A549 (cell line): ENCODE measurements around the gene UBB. TPM values are rescaled to one million over a fixed set of nuclear protein-coding genes. Genes with fewer than 3 reads are reported as not detected.

ENCODE experiments used
- ATAC-seq, 2 experiments: fragments of 200-7000 bp in 1 of 2; fragments of >200 bp in 1 of 2; cut with Nextera tagmentation in 1 of 2; cut with Tn5 transposase in 1 of 2; 3 replicates each; pipeline versions ENCODE4 v1.8.0 to v1.9.1; 2018 to 2020; ENCODE audit warnings: mild to moderate bottlenecking in 1 of 2, moderate library complexity in 1 of 2
- CTCF ChIA-PET: fragments of 300-600 bp; sonication (Branson Sonifier 250); formaldehyde crosslinking; extraction: SDS; loops from one replicate; lab custom pipeline; 2021; ENCODE audit warnings: antibody characterized with exemption, inconsistent platforms; lab: Yijun Ruan, JAX
- POLR2A ChIA-PET: fragments of 350-600 bp; formaldehyde crosslinking; extraction: SDS; loops from one replicate; lab custom pipeline; 2021; ENCODE audit warnings: antibody characterized with exemption, inconsistent platforms; lab: Yijun Ruan, JAX
- DNase-seq, 2 experiments: peaks; one replicate each; pipeline versions ENCODE4 v3.0.0 to v3.0.0-alpha.2; 2011 to 2016; ENCODE audit warnings: low read depth in 1 of 2, low spot score in 1 of 2
- FAIRE-seq: peaks from 2 replicates; lab custom pipeline; 2011; peaks lifted over from hg19 to GRCh38; lab: Jason Lieb, UNC
- H3K27ac ChIP-seq, 2 experiments: fragments of >200 bp; sonication (Bioruptor Twin); formaldehyde crosslinking; 3 replicates each; pipeline ENCODE4 v1.5.1; 2016 to 2017
- H3K4me1 ChIP-seq: fragments of >200 bp; sonication (Bioruptor Twin); formaldehyde crosslinking; 3 replicates; pipeline ENCODE4 v1.6.1; 2016
- H3K4me2 ChIP-seq: fragments of >200 bp; sonication (Bioruptor Twin); formaldehyde crosslinking; 3 replicates; pipeline ENCODE4 v1.6.1; 2016
- H3K4me3 ChIP-seq: fragments of >200 bp; sonication (Bioruptor Twin); formaldehyde crosslinking; 3 replicates; pipeline ENCODE4 v1.5.1; 2016
- H3K9me3 ChIP-seq: fragments of >200 bp; sonication (Bioruptor Twin); formaldehyde crosslinking; 3 replicates; pipeline ENCODE4 v1.6.1; 2016
- BCL3 ChIP-seq: fragments of >200 bp; sonication (Bioruptor Twin); formaldehyde crosslinking; IDR thresholded peaks from 3 replicates; pipeline ENCODE4 v1.6.1; 2016
- BHLHE40 ChIP-seq: IDR thresholded peaks from 2 replicates; pipeline ENCODE4 v1.6.1; 2012; ENCODE audit warnings: low read depth, low read length, inconsistent platforms
- CEBPB ChIP-seq, 2 experiments: fragments of >200 bp in 1 of 2; sonication (Bioruptor Twin) in 1 of 2; formaldehyde crosslinking in 1 of 2; IDR thresholded peaks; 2 replicates each; pipeline ENCODE4 v1.6.1; 2012 to 2016
- CHD2 ChIP-seq: fragments of 150-350 bp; IDR thresholded peaks from 2 replicates; pipeline ENCODE4 v1.6.1; 2014; ENCODE audit warnings: low read length; ENCODE audit not compliant: partially characterized antibody
- EHF ChIP-seq: fragments of 250-450 bp; sonication (Bioruptor Pico); IDR thresholded peaks from 2 replicates; pipeline ENCODE4 v1.5.0; 2020; ENCODE audit warnings: mild to moderate bottlenecking
- FOSL2 ChIP-seq, 2 experiments: fragments of 450-650 bp in 1 of 2; fragments of >200 bp in 1 of 2; sonication (Bioruptor Twin) in 1 of 2; formaldehyde crosslinking; IDR thresholded peaks; 2 replicates each; pipeline versions ENCODE4 v1.5.0 to v1.6.1; 2016 to 2020; ENCODE audit warnings: mild to moderate bottlenecking in 1 of 2, moderate library complexity in 1 of 2
- NFE2L2 ChIP-seq: fragments of 150-350 bp; conservative IDR thresholded peaks from 2 replicates; pipeline ENCODE4 v1.6.1; 2014; ENCODE audit warnings: low read length
- PHF8 ChIP-seq: fragments of 200-600 bp; sonication (generic); IDR thresholded peaks from 2 replicates; pipeline ENCODE4 v1.6.1; 2016; ENCODE audit warnings: low read depth, mild to moderate bottlenecking, antibody characterized with exemption, moderate library complexity, borderline replicate concordance
- REST ChIP-seq: fragments of 200-600 bp; sonication (generic); IDR thresholded peaks from 2 replicates; pipeline ENCODE4 v1.6.1; 2016; ENCODE audit warnings: antibody characterized with exemption, mild to moderate bottlenecking, moderate library complexity
- SREBF2 ChIP-seq: fragments of 450-650 bp; IDR thresholded peaks from 2 replicates; pipeline ENCODE4 v1.6.1; 2014; ENCODE audit warnings: mild to moderate bottlenecking, moderate library complexity
- WGBS: methylation state at CpG from one replicate; pipeline ENCODE4 v1.1.6; 2017; ENCODE audit errors: missing lambda C conversion rate; 5-methylcytosine and 5-hydroxymethylcytosine counted together
- polyA plus RNA-seq, 4 experiments: library from polyadenylated mRNA; depleted of rRNA in 3 of 4; stranded (reverse); fragments of >200 nt; fragmentation: RNase III in 1 of 4; extraction: RNeasy Plus Mini Kit Qiagen cat#74134 plus additional on column Dnase treatment in 1 of 4; gene quantifications; 2 replicates in 3 of 4; 3 replicates in 1 of 4; pipeline ENCODE4 v1.2.3, GENCODE V29; 2011 to 2017
- TF ChIP-seq, protein P1 (sequence below): IDR thresholded peaks from 2 replicates; pipeline ENCODE4 v1.6.1; 2012

Gene UBB
- polyA plus RNA-seq, 2 of the 4 experiments (the other 2 are of a cell fraction): 2,404 to 2,851 TPM

- 79% methylated on average over 5 of the region's 5 CpGs for WGBS
- no peak overlapping the region for H3K4me2 ChIP-seq
- POLR2A ChIA-PET: no interaction called here
- TF ChIP-seq SREBF2: no peak
- TF ChIP-seq, all 56 proteins: peak for 0
- no peak overlapping the region for H3K4me3 ChIP-seq
- CTCF ChIA-PET: interaction anchor here (0.7 to 10.2 kb wide), 4 partner anchors 8 to 67 kb away, joined by 3 to 132 read pairs (median 6); partner anchors contain the start of gene CENPV
- ATAC-seq (peak in 1 of 2 experiments; percentile 52; a peak in 3 of 6 replicates), FAIRE-seq (no peak), DNase-seq (peak in 1 of 2 experiments; percentile 82)
- no peaks in the 10 kb centered on the region for H3K9me3 ChIP-seq
- H3K27ac ChIP-seq: no peak overlapping the region
- H3K4me1 ChIP-seq: peaks cover 2% of the 10 kb centered on the region; the same call in 1 of the 3 replicates
Observed at GRCh38 chr17:16371742-16372141, 9.1 kb upstream of the UBB start.

DNA sequence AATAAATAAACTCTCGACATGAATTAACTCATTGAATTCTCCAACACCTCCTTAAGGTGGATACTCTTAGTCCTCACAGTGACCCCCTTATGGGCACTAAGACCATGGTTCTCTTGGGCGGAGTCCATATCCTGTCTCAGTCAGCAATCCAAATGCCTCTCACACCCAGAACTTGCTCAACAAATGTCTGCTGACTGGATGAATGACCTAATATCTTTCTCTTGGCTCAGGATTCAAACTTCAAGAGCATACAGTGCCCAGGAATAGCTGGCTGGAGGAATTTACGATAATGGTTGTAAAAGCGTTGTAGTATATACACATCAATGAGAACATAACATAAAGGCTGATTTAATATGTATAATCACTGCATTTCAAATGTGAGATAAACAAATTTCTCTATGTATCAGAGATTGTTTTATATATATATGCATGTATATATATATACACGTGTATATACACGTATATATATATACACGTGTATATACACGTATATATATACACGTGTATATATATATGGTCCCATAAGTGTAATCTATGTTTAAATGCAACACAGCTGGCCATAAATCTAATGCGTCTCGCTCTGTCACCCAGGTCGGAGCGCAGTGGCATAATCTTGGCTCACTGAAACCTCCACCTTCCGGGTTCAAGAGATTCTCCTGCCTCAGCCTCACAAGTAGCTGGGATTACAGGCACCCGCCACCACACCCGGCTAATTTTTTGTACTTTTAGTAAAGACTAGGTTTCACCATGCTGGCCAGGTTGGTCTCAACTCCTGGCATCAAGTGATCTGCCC is 6.5 kb upstream of the UBB start:
- no peak for ATAC-seq
- no peak overlapping the region for H3K4me3 ChIP-seq

GRCh38 chr17:16377941-16378341 is 3.0 kb upstream of the UBB start:
- CTCF ChIA-PET: interaction anchor here (0.7 to 10.2 kb wide), 5 partner anchors 10 to 143 kb away, joined by 3 to 132 read pairs (median 6); partner anchors contain the start of gene CENPV
- FAIRE-seq: peak; percentile 43
- no peak for TF ChIP-seq FOSL2 (IDR thresholded peaks at IDR 0.05)
- peak; percentile 34 for TF ChIP-seq FOSL2 (CRISPR knock-in tag; IDR thresholded peaks at IDR 0.05)
- no peak for TF ChIP-seq CHD2
- TF ChIP-seq PHF8: no peak
- no peak; a peak in 1 of 4 replicates for TF ChIP-seq CEBPB (IDR thresholded peaks at IDR 0.05)
- TF ChIP-seq REST: no peak
- Histone ChIP-seq H3K4me1 (peaks cover 27% of the 10 kb centered on the region), H3K9me3 (no peaks in the 10 kb centered on the region), H3K27ac (peak overlapping the region; percentile 34 to 91), H3K4me3 (no peak overlapping the region), H3K4me2 (peak overlapping the region; percentile 56)
- POLR2A ChIA-PET: interaction anchor here (0.5 to 2.6 kb wide), 5 partner anchors 25 to 114 kb away, joined by 3 to 13 read pairs (median 3); partner anchors contain the start of genes CENPV and LRRC75A
- WGBS: 20% methylated on average over 2 of the region's 2 CpGs
- peak; percentile 56 to 68 for DNase-seq
- ATAC-seq: no peak

More for the DNA sequence above, 6.5 kb upstream of the UBB start:
- Histone ChIP-seq H3K27ac (no peak overlapping the region), H3K4me1 (peaks cover 19% of the 10 kb centered on the region), H3K9me3 (no peaks in the 10 kb centered on the region), H3K4me2 (no peak overlapping the region)
- ChIA-PET CTCF (interaction anchor here (0.7 to 10.2 kb wide), 7 partner anchors 11 to 162 kb away, joined by 3 to 132 read pairs (median 4); partner anchors contain the start of gene CENPV), POLR2A (interaction anchor here (1.2 kb wide), 1 partner anchor 64 kb away, joined by 3 read pairs; no protein-coding TSS in a partner anchor)
- FAIRE-seq (no peak), DNase-seq (peak in 1 of 2 experiments; percentile 44)
- TF ChIP-seq EHF (CRISPR knock-in tag) (no peak), NFE2L2 (no peak)
- WGBS: 89% methylated on average over 16 of the region's 16 CpGs

- Histone ChIP-seq H3K9me3 (no peaks in the 10 kb centered on the region), H3K27ac (peak overlapping the region; percentile 34 to 91), H3K4me2 (peak overlapping the region; percentile 56), H3K4me3 (no peak overlapping the region), H3K4me1 (peaks cover 36% of the 10 kb centered on the region)
- TF ChIP-seq FOSL2 (IDR thresholded peaks at IDR 0.05) (no peak), FOSL2 (CRISPR knock-in tag; IDR thresholded peaks at IDR 0.05) (0 out of 2 replicates have a peak, but pooled peaks have one; percentile 8), BHLHE40 (peak; percentile 50; the same call in 1 of the 2 replicates), BCL3 (no peak)
- TF ChIP-seq, protein P1, sequence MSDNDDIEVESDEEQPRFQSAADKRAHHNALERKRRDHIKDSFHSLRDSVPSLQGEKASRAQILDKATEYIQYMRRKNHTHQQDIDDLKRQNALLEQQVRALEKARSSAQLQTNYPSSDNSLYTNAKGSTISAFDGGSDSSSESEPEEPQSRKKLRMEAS: 0 out of 2 replicates have a peak, but pooled peaks have one; percentile 35
- CTCF ChIA-PET: interaction anchor here (0.6 to 10.2 kb wide), 6 partner anchors 10 to 142 kb away, joined by 3 to 132 read pairs (median 5); partner anchors contain the start of gene CENPV
- WGBS: 58% methylated on average over 17 of the region's 17 CpGs
- peak; percentile 64 to 78 for DNase-seq
- ATAC-seq: peak; percentile 42 to 58; a peak in 5 of 6 replicates
- FAIRE-seq: no peak
- POLR2A ChIA-PET: interaction anchor here (0.6 to 2.6 kb wide), 5 partner anchors 26 to 113 kb away, joined by 3 to 13 read pairs (median 5); partner anchors contain the start of genes CENPV and LRRC75A
Observed at GRCh38 chr17:16378636-16379282, 2.1 kb upstream of the UBB start.
